IPS-18c (cell line): ENCODE measurements around the gene SERINC3.

Source experiments
- H3K4me3 ChIP-seq: 2 replicates; pipeline ENCODE4 v1.7.0; 2013; ENCODE audit warnings: low read depth, mild to moderate bottlenecking, low read length, moderate library complexity; ENCODE audit not compliant: insufficient read depth
- H3K9me3 ChIP-seq: one replicate; pipeline ENCODE4 v1.6.1; 2013; ENCODE audit warnings: mild to moderate bottlenecking, low read length, moderate library complexity; ENCODE audit not compliant: control insufficient read depth, insufficient read depth

The SERINC3 gene

GRCh38 chr20:44460795-44461141 is 61.1 kb downstream of the SERINC3 start:
- H3K4me3 ChIP-seq = no peak overlapping the region
- H3K9me3 ChIP-seq = no peaks in the 10 kb centered on the region

GRCh38 chr20:44459271-44459670 is 62.6 kb downstream of the SERINC3 start:
- no peak overlapping the region for H3K4me3 ChIP-seq
- H3K9me3 ChIP-seq = no peaks in the 10 kb centered on the region

GRCh38 chr20:44457016-44457415 is 64.9 kb downstream of the SERINC3 start:
- Histone ChIP-seq H3K4me3 (no peak overlapping the region), H3K9me3 (no peaks in the 10 kb centered on the region)

- Histone ChIP-seq H3K9me3 (no peaks in the 10 kb centered on the region), H3K4me3 (no peak overlapping the region)
Observed at GRCh38 chr20:44456611-44457010, 65.3 kb downstream of the SERINC3 start.

GRCh38 chr20:44455126-44455525 is 66.7 kb downstream of the SERINC3 start:
- no peaks in the 10 kb centered on the region for H3K9me3 ChIP-seq
- H3K4me3 ChIP-seq = no peak overlapping the region

GRCh38 chr20:44454306-44454963 is 67.4 kb downstream of the SERINC3 start:
- no peaks in the 10 kb centered on the region for H3K9me3 ChIP-seq
- no peak overlapping the region for H3K4me3 ChIP-seq

- no peak overlapping the region for H3K4me3 ChIP-seq
- H3K9me3 ChIP-seq = no peaks in the 10 kb centered on the region
Observed at GRCh38 chr20:44450903-44451450, 70.9 kb downstream of the SERINC3 start.

GRCh38 chr20:44450281-44450889 is 71.5 kb downstream of the SERINC3 start:
- H3K4me3 ChIP-seq = no peak overlapping the region
- H3K9me3 ChIP-seq = no peaks in the 10 kb centered on the region

GRCh38 chr20:44449864-44450263 is 72.0 kb downstream of the SERINC3 start:
- no peaks in the 10 kb centered on the region for H3K9me3 ChIP-seq

GRCh38 chr20:44448753-44449546 is 72.9 kb downstream of the SERINC3 start:
- no peak overlapping the region for H3K4me3 ChIP-seq
- no peaks in the 10 kb centered on the region for H3K9me3 ChIP-seq

More at GRCh38 chr20:44449864-44450263, 72.0 kb downstream of the SERINC3 start:
- no peak overlapping the region for H3K4me3 ChIP-seq

GRCh38 chr20:44447827-44448419 is 73.9 kb downstream of the SERINC3 start:
- Histone ChIP-seq H3K4me3 (no peak overlapping the region), H3K9me3 (no peaks in the 10 kb centered on the region)
